T-helper 2 cell treated with Interferon-gamma antibody and Interleukin-4, amounts not matched to agents 5 μg/mL and 100 μg/mL, for 36 hours (primary cell): ENCODE data around the gene DOCK1.

Source experiments
- DNase-seq: peaks from one replicate; pipeline ENCODE4 v3.0.0; 2021; ENCODE audit warnings: low spot score
- H3K27ac Mint-ChIP-seq: one replicate; pipeline ENCODE4 v1.8.0; 2021; ENCODE audit warnings: mild to moderate bottlenecking, mixed read lengths
- H3K27me3 Mint-ChIP-seq: one replicate; pipeline ENCODE4 v1.8.0; 2021; ENCODE audit warnings: low read depth, mixed read lengths
- H3K36me3 Mint-ChIP-seq: one replicate; pipeline ENCODE4 v1.8.0; 2021; ENCODE audit warnings: low read depth, mixed read lengths
- H3K4me1 Mint-ChIP-seq: one replicate; pipeline ENCODE4 v1.8.0; 2021; ENCODE audit warnings: low read depth, mixed read lengths
- H3K4me3 Mint-ChIP-seq: one replicate; pipeline ENCODE4 v1.8.0; 2022; ENCODE audit warnings: mild to moderate bottlenecking, moderate library complexity, mixed read lengths
- H3K9me3 Mint-ChIP-seq: one replicate; pipeline ENCODE4 v1.8.0; 2021; ENCODE audit warnings: mixed read lengths

Gene DOCK1

DNA sequence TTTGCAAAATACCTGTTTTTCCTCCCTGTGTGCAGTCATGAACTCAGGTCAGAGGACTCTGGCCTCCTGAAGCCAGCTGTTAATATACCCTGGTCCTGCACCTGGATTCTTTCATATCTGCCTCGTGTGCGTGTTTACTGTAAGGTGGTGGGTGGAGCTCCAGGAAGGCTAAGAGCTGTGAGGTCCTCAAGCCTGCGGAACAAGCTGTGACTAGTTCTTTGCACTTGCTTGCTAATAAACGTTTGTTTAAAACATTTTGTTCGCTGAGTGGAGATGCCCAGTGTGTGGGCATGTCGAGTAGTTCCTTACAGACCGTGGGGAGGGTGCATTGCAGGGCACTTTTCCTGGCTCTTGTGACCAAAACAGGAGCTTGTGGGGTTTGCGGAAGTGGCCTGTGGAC lies 139.0 kb downstream of the DOCK1 start:
- H3K4me3 Mint-ChIP-seq: no peak overlapping the region

DNA sequence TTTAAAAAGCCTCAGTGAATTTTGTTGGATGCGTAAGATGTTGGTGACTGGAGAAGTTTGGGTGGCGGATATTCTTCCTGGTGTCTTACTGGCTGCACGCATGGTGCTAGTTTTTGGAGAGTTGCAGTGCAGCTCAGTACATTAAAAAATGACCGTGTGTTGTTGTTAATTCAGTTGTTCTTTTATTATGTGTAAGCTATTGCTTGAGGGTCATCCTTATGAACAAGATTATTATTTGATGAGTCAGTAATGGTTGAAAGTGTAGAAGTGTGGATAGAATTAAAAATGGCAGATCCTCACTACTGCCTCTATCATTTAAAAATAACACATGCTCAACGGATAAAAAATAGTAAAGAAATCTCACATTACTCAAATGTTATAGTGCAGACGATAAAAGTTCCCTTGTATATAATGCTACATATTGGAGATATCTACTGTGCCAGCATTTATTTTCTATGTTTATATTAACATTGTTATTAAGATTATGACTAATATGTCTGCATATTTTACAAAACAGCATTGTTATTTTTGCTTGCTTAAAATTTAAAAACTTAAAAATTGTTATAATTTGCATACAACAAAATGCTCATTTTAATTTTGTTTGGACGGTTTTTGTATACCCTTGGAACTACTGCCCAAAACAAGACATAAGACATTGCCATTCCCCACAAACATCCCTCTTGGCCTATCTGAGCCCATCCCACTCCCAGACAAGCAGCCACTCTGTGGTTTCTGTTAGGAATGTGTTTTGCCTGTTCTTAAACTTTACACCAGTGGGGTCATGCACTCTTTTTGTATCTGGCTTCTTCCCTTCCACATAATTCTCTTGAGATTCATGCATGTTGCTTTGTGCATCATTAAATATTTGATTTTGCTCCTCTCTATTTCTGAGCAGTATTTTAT lies 142.0 kb downstream of the DOCK1 start:
- Mint-ChIP-seq H3K27ac (no peak overlapping the region), H3K27me3 (no peaks in the 10 kb centered on the region), H3K4me1 (no peaks in the 10 kb centered on the region), H3K4me3 (no peak overlapping the region), H3K36me3 (no peaks in the 10 kb centered on the region), H3K9me3 (no peaks in the 10 kb centered on the region)
- no peak for DNase-seq

More for the DNA sequence above, 139.0 kb downstream of the DOCK1 start:
- no peaks in the 10 kb centered on the region for H3K27me3 Mint-ChIP-seq
- H3K9me3 Mint-ChIP-seq: no peaks in the 10 kb centered on the region
- H3K36me3 Mint-ChIP-seq: no peaks in the 10 kb centered on the region
- no peak overlapping the region for H3K27ac Mint-ChIP-seq
- no peaks in the 10 kb centered on the region for H3K4me1 Mint-ChIP-seq
- DNase-seq: no peak

DNA sequence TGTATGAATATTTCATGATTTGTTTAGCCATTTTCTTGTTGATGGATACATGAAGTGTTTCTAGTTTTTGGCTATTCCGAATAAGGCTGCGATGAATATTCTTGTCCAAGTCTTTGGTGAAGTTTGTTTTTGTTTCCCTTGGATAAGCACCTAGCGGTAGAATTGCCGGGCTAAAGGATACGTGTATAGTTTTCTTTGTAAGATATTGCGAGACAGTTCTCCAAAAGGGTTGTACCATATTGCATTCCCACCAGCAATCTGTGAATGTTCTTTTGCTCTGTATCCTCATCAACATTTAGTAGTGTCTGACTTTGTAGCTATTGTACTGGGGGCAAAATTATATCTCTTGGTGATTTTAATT lies 142.6 kb downstream of the DOCK1 start:
- H3K36me3 Mint-ChIP-seq: no peaks in the 10 kb centered on the region
- H3K27me3 Mint-ChIP-seq: no peaks in the 10 kb centered on the region
- H3K9me3 Mint-ChIP-seq: no peaks in the 10 kb centered on the region
- no peak for DNase-seq
- H3K4me1 Mint-ChIP-seq: no peaks in the 10 kb centered on the region
- no peak overlapping the region for H3K4me3 Mint-ChIP-seq
- H3K27ac Mint-ChIP-seq: no peak overlapping the region

DNA sequence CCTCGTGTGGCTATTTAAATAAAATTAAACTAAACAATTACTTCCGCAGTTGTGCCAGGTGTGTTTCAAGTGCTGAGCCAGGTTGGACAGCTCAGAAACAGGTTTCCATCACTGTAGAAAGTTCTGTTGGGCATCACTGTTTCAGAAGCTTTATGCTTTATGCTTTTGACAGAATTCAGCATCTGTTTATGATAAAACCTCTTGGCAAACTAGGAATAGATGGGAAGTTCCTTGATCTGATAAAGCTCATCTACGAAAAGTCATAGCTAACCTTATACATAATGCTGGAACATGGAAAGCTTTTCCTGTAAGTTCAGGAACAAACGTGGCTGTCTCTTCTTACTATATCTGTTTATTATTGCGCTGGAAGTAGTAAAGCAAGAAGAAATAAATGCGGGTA lies 143.4 kb downstream of the DOCK1 start:
- no peak overlapping the region for H3K27ac Mint-ChIP-seq
- no peak for DNase-seq
- H3K4me1 Mint-ChIP-seq: no peaks in the 10 kb centered on the region
- no peaks in the 10 kb centered on the region for H3K9me3 Mint-ChIP-seq
- no peaks in the 10 kb centered on the region for H3K27me3 Mint-ChIP-seq
- H3K4me3 Mint-ChIP-seq: no peak overlapping the region
- no peaks in the 10 kb centered on the region for H3K36me3 Mint-ChIP-seq

DNA sequence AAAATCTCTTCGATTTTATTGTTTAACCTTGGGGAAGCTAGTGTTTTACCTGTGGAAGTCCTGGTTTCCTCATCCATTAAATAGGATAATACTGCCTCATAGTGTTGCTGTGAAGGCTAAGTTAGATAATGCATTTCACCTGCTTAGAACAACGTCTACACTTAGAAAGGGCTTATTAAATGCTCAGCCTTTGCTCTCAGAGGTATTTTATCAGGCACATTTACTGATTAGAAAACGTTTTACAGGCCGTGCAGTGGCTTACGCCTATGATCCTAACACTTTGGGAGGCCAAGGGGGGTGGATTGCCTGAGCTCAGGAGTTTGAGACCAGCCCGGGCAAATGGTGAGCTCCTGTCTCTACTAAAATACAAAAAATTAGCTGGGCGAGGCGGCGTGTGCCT lies 146.8 kb downstream of the DOCK1 start:
- Mint-ChIP-seq H3K27ac (no peak overlapping the region), H3K4me3 (no peak overlapping the region), H3K27me3 (no peaks in the 10 kb centered on the region), H3K36me3 (no peaks in the 10 kb centered on the region), H3K9me3 (no peaks in the 10 kb centered on the region), H3K4me1 (no peaks in the 10 kb centered on the region)
- no peak for DNase-seq

DNA sequence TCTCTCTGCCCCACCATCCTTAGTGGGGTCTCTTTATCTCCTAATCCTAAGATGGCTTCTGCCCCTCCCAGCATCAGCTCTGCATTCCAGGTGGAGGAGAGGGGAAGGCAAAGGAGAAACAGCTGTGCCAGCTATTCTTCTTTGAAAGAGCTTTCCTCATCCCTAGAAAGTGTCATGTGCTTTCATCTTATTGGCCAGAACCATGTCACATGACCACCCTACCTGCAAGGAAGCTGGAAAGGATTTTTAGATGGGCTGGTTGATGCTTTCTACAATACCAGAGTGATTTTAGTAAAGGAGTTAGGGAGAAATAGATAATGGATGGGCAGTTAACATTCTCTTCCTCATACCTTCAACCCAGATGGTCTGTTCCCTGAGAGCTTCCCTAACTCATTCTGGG lies 150.0 kb downstream of the DOCK1 start:
- Mint-ChIP-seq H3K27me3 (no peaks in the 10 kb centered on the region), H3K4me1 (no peaks in the 10 kb centered on the region), H3K27ac (no peak overlapping the region), H3K9me3 (peaks cover 20% of the 10 kb centered on the region), H3K36me3 (no peaks in the 10 kb centered on the region), H3K4me3 (no peak overlapping the region)
- no peak for DNase-seq

DNA sequence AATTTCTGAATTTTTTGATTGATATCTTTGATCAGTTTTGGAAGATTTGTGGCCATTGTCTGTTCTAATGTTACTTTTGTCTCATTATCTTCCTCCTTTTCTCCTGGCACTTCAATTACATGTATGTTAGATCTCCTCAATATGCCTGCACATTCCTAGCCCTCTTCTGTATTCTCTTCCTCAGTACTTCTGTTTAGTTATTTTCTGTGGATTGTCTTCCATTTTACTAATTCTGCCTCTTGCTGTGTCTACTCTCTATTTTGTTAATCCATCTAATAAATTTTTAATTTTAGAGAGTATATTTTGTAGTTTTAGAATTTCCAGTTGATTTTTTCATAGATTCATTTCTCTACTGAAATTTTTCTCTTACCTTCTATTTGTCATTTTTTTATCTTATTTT lies 154.1 kb downstream of the DOCK1 start:
- Mint-ChIP-seq H3K27ac (no peak overlapping the region), H3K4me3 (no peak overlapping the region), H3K4me1 (no peaks in the 10 kb centered on the region), H3K36me3 (no peaks in the 10 kb centered on the region), H3K27me3 (no peaks in the 10 kb centered on the region), H3K9me3 (peaks cover 24% of the 10 kb centered on the region)
- no peak for DNase-seq

DNA sequence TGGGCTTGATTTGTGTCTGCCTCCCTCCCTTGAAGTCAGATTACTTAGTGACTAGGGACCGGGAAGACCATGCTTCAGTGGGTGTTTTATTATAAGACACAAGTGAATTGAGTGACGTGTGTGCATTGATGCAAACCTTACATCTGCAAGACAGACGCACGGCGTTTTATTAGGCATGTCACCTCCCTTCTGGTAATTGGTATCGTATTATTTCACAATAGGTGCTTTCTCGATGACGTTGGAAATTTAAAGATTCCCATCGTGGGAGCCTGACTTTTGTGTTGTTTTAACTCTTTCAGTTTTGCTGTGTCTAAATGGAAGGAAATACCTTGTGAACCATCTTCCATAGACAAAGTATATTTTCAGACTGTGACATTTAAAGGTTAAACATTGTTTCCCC lies 158.5 kb downstream of the DOCK1 start:
- Mint-ChIP-seq H3K36me3 (no peaks in the 10 kb centered on the region), H3K4me1 (no peaks in the 10 kb centered on the region), H3K9me3 (peaks cover 14% of the 10 kb centered on the region), H3K27me3 (no peaks in the 10 kb centered on the region), H3K27ac (no peak overlapping the region), H3K4me3 (no peak overlapping the region)
- no peak for DNase-seq

DNA sequence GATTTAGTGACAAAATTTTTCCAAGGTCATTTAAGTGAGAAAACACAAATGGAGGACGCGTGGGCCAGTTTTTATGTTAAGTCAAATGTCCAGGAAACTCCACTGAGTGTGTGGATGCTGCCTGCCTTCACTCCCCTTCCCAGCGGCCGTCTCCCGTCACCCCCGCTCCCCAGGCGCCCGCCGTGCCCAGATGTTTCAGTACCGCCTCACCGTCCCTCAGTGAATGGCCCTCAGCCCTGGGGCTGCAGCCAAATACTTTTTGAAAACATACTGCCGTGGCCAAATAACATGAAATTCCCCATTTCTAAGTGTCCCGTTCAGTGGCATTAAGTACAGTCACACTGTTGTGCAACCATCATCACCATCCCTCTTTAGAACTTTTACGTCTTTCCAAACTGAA lies 159.2 kb downstream of the DOCK1 start:
- Mint-ChIP-seq H3K27ac (no peak overlapping the region), H3K36me3 (no peaks in the 10 kb centered on the region), H3K27me3 (no peaks in the 10 kb centered on the region), H3K9me3 (peaks cover 7% of the 10 kb centered on the region), H3K4me3 (no peak overlapping the region), H3K4me1 (no peaks in the 10 kb centered on the region)
- no peak for DNase-seq

DNA sequence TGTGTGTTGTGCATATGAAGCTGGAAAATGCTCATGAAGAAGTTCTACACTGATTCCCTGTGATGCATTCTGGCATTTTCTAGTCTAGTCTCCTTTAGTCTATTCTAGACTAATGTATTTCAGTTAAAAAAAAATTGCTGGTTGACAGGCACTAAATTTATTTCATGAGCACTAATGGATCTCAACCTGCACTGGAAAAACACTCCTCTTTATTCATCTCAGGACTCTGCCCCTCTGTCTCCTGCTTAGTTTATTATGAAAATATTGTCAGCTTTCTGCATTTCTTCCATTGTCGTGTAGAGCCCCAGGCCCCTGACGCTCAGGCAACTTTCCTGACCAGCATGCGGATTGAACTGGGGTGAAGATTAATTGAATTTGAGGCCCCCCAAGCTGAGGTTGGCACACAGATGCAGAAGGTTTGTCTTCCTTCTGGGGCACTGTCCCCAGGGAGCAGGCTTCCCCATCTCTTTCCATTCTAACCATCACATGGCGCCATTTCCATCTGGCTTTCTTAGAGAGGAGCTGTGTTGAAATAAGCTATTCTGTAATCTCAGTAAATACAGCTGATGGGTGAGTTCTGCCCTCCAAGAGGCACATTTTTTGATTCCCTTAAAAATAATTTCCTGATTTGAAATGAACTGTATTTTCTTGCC lies 162.4 kb downstream of the DOCK1 start:
- Mint-ChIP-seq H3K27me3 (no peaks in the 10 kb centered on the region), H3K9me3 (peaks cover 2% of the 10 kb centered on the region), H3K27ac (no peak overlapping the region), H3K36me3 (no peaks in the 10 kb centered on the region), H3K4me1 (no peaks in the 10 kb centered on the region), H3K4me3 (no peak overlapping the region)
- no peak for DNase-seq

DNA sequence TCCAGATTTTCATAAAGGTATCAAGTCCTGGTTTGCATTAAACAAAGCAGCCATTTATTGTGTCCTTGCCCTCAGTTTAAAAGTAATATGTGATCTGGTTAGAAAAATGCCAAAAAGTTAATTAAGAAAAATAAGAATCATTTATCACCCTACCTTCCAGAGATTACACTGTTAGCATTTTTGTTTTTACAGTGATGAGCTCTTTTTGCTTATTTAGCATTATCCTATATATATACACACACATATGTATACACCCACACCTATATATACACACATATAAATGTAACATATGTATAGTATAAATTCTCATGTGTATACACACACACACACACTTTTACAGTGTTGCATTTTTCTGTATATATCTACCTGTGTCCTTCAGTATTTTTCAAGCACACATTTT lies 163.3 kb downstream of the DOCK1 start:
- no peak overlapping the region for H3K27ac Mint-ChIP-seq
- no peaks in the 10 kb centered on the region for H3K36me3 Mint-ChIP-seq
- no peaks in the 10 kb centered on the region for H3K4me1 Mint-ChIP-seq
- H3K4me3 Mint-ChIP-seq: no peak overlapping the region
- no peak for DNase-seq
- H3K27me3 Mint-ChIP-seq: no peaks in the 10 kb centered on the region
- no peaks in the 10 kb centered on the region for H3K9me3 Mint-ChIP-seq

DNA sequence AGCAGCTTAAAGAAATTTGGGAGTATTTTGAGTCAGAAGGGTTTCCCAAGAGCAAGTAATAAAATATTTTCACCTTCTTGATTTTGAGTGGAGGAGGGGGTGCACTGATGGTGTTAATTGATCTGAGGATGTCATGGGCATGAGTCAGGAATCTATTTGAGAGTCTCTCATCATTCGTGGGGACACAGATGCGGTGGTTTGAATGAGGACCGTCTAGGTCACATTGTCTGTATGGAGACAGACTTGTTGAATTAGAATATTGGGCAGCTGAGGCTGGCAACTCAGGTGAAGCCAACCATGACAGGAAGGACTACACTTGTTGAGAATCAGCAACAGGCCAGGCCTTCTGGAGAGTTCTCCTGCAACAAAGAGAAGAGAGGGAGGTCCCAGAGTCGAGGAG lies 164.2 kb downstream of the DOCK1 start:
- H3K9me3 Mint-ChIP-seq: no peaks in the 10 kb centered on the region
- DNase-seq: no peak
- H3K36me3 Mint-ChIP-seq: no peaks in the 10 kb centered on the region
- no peak overlapping the region for H3K4me3 Mint-ChIP-seq
- H3K4me1 Mint-ChIP-seq: no peaks in the 10 kb centered on the region
- no peaks in the 10 kb centered on the region for H3K27me3 Mint-ChIP-seq
- H3K27ac Mint-ChIP-seq: no peak overlapping the region

DNA sequence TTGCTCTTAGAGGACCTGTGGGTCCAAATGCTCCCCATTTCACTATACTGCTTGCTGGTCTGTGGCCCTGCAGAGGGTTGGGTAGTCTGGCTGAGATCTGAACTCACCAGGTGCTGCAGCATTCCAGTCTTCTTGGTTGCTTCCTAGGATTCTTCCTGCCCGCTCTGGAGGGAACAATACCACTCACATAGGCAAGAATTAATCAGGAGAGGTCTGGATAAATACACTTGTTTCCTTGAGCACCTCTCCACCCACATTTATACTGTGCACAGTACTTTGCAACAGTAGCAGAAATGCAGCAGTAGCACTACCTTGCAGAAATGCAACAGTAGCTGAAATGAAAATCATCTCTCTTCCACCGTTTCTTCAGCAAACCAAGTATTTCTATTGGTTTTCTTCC lies 165.9 kb downstream of the DOCK1 start:
- Mint-ChIP-seq H3K4me3 (no peak overlapping the region), H3K27me3 (no peaks in the 10 kb centered on the region), H3K9me3 (no peaks in the 10 kb centered on the region), H3K4me1 (no peaks in the 10 kb centered on the region), H3K36me3 (no peaks in the 10 kb centered on the region), H3K27ac (no peak overlapping the region)
- no peak for DNase-seq

DNA sequence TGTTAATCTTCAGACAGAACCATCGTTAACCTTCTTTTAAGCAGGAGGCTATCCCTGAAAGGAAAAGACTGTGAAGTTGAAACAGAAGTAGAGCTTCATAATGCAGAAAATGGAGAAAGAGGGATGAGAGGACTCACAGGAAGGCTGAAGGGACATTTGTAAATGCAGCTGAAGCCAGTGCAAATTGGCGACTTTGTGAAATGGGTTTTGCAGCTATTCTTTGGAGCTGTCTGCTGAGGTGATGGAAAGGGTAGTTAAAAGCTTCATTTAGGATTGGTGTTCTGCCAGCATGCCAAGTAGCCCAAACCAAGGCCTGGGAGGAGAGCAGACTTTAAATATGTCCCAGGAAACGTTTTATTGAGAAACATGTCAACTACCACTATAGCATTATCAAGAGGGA lies 168.4 kb downstream of the DOCK1 start:
- Mint-ChIP-seq H3K4me1 (no peaks in the 10 kb centered on the region), H3K27ac (no peak overlapping the region), H3K4me3 (no peak overlapping the region), H3K36me3 (no peaks in the 10 kb centered on the region), H3K9me3 (no peaks in the 10 kb centered on the region), H3K27me3 (no peaks in the 10 kb centered on the region)
- no peak for DNase-seq

DNA sequence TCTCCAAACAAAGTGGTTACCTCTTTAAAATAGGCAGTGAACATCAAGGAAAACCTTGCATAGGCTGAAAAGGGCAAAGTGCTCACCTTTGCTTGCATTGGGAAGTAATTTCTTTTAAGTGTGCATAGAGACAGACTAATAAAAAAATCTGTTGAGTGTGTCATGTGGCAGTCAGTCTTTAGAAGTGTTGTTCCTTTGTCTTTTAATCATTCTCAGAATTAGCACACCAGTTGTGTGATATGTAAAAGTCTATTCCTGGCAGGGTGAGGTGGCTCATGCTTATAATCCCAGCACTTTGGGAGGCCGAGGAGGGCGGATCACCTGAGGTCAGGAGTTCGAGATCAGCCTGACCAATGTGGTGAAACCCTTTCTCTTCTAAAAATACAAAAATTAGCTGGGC lies 174.2 kb downstream of the DOCK1 start:
- no peak overlapping the region for H3K27ac Mint-ChIP-seq
- no peak for DNase-seq
- no peaks in the 10 kb centered on the region for H3K36me3 Mint-ChIP-seq
- H3K9me3 Mint-ChIP-seq: no peaks in the 10 kb centered on the region
- no peak overlapping the region for H3K4me3 Mint-ChIP-seq
- no peaks in the 10 kb centered on the region for H3K27me3 Mint-ChIP-seq
- no peaks in the 10 kb centered on the region for H3K4me1 Mint-ChIP-seq
